Mesenchymal stem cell (in vitro differentiated cells and primary cell): Measurements from ENCODE around the gene ABCC10.
A peak's percentile ranks its signal among the peaks of the same experiment; 100 is the strongest.

Experiments used
- DNase-seq: peaks from one replicate; pipeline ENCODE4 v3.0.0-alpha.2; 2013
- H2AFZ ChIP-seq: one replicate; pipeline ENCODE4 v1.6.1; 2013; ENCODE audit warnings: low read depth, mild to moderate bottlenecking, control low read depth, inconsistent platforms, low read length, moderate library complexity
- H2AK5ac ChIP-seq: 2 replicates; pipeline ENCODE4 v1.6.1; 2013; ENCODE audit warnings: low read length, moderate library complexity, mild to moderate bottlenecking, inconsistent platforms; ENCODE audit not compliant: severe bottlenecking
- H2BK120ac ChIP-seq: one replicate; pipeline ENCODE4 v1.6.1; 2013; ENCODE audit warnings: low read depth, mild to moderate bottlenecking, inconsistent platforms, low read length, moderate library complexity
- H2BK12ac ChIP-seq, 2 experiments: one replicate each; pipeline ENCODE4 v1.6.1; 2013; ENCODE audit warnings: inconsistent platforms in 2 of 2, low read length in 2 of 2, mild to moderate bottlenecking in 2 of 2, moderate library complexity in 2 of 2, control low read depth in 1 of 2
- H2BK15ac ChIP-seq: one replicate; pipeline ENCODE4 v1.6.1; 2013; ENCODE audit warnings: mild to moderate bottlenecking, low read depth, inconsistent platforms; ENCODE audit not compliant: poor library complexity, severe bottlenecking
- H2BK5ac ChIP-seq: 2 replicates; pipeline ENCODE4 v1.6.1; 2013; ENCODE audit warnings: low read depth, mild to moderate bottlenecking, low read length, control low read depth, inconsistent platforms; ENCODE audit not compliant: poor library complexity, severe bottlenecking
- H3K14ac ChIP-seq, 2 experiments: one replicate each; pipeline ENCODE4 v1.6.1; 2013; ENCODE audit warnings: inconsistent platforms in 2 of 2, low read length in 2 of 2, control low read depth in 1 of 2, mild to moderate bottlenecking in 1 of 2, moderate library complexity in 1 of 2
- H3K18ac ChIP-seq, 2 experiments: one replicate each; pipeline ENCODE4 v1.6.1; 2013; ENCODE audit warnings: inconsistent platforms in 2 of 2, low read length in 2 of 2, control low read depth in 1 of 2, low read depth in 1 of 2, mild to moderate bottlenecking in 1 of 2
- H3K23ac ChIP-seq, 2 experiments: one replicate each; pipeline ENCODE4 v1.6.1; 2013; ENCODE audit warnings: inconsistent platforms in 2 of 2, low read length in 2 of 2, mild to moderate bottlenecking in 2 of 2, moderate library complexity in 2 of 2, control low read depth in 1 of 2
- H3K27ac ChIP-seq: 2 replicates; pipeline ENCODE4 v1.5.1; 2013; ENCODE audit warnings: mild to moderate bottlenecking, moderate library complexity, low read length, control low read depth, inconsistent platforms; ENCODE audit not compliant: poor library complexity, severe bottlenecking
- H3K27me3 ChIP-seq, 2 experiments: 2 replicates each; pipeline versions ENCODE4 v1.6.1 to v1.7.0; 2013; ENCODE audit warnings: low read length in 2 of 2, mild to moderate bottlenecking in 2 of 2, moderate library complexity in 2 of 2, control low read depth in 1 of 2, inconsistent platforms in 1 of 2; ENCODE audit not compliant: control insufficient read depth in 1 of 2, insufficient read depth in 1 of 2
- H3K36me3 ChIP-seq, 2 experiments: 2 replicates each; pipeline versions ENCODE4 v1.6.1 to v1.7.0; 2013; ENCODE audit warnings: low read length in 2 of 2, control low read depth in 1 of 2, inconsistent platforms in 1 of 2, low read depth in 1 of 2, mild to moderate bottlenecking in 1 of 2; ENCODE audit not compliant: insufficient read depth in 2 of 2, control insufficient read depth in 1 of 2
- H3K4ac ChIP-seq, 2 experiments: one replicate each; pipeline ENCODE4 v1.6.1; 2013; ENCODE audit warnings: inconsistent platforms in 2 of 2, low read length in 2 of 2, mild to moderate bottlenecking in 2 of 2, moderate library complexity in 2 of 2, control low read depth in 1 of 2, low read depth in 1 of 2
- H3K4me1 ChIP-seq: 2 replicates; pipeline ENCODE4 v1.6.1; 2013; ENCODE audit warnings: low read depth, low read length, control low read depth; ENCODE audit not compliant: control insufficient read depth, insufficient read depth
- H3K4me2 ChIP-seq: 2 replicates; pipeline ENCODE4 v1.6.1; 2013; ENCODE audit warnings: low read length, mild to moderate bottlenecking, inconsistent platforms; ENCODE audit not compliant: poor library complexity, severe bottlenecking
- H3K4me3 ChIP-seq, 2 experiments: 2 replicates each; pipeline versions ENCODE4 v1.5.1 to v1.7.0; 2013; ENCODE audit warnings: low read length in 2 of 2, mild to moderate bottlenecking in 2 of 2, control low read depth in 1 of 2, low read depth in 1 of 2; ENCODE audit not compliant: insufficient read depth in 1 of 2
- H3K79me1 ChIP-seq: replicated peaks from 2 replicates; pipeline ENCODE4 v1.6.1; 2013; ENCODE audit warnings: mild to moderate bottlenecking, control low read depth, low read length, inconsistent platforms; ENCODE audit not compliant: poor library complexity, severe bottlenecking
- H3K9ac ChIP-seq: 2 replicates; pipeline ENCODE4 v1.7.0; 2013; ENCODE audit warnings: mild to moderate bottlenecking, low read length, moderate library complexity
- H3K9me3 ChIP-seq: 2 replicates; pipeline ENCODE4 v1.7.0; 2013; ENCODE audit warnings: mild to moderate bottlenecking, low read length; ENCODE audit not compliant: control insufficient read depth
- H4K8ac ChIP-seq: one replicate; pipeline ENCODE4 v1.6.1; 2013; ENCODE audit warnings: inconsistent platforms, mild to moderate bottlenecking, low read length, moderate library complexity
- H4K91ac ChIP-seq: one replicate; pipeline ENCODE4 v1.6.1; 2013; ENCODE audit warnings: mild to moderate bottlenecking, low read length, inconsistent platforms
- WGBS: methylation state at CpG from one replicate; pipeline ENCODE4 v1.1.7; 2013; ENCODE audit warnings: mixed read lengths; 5-methylcytosine and 5-hydroxymethylcytosine counted together

ABCC10 gene

GRCh38 chr6:43435682-43436437 is 8.5 kb downstream of the ABCC10 start:
- Histone ChIP-seq H3K9me3 (no peaks in the 10 kb centered on the region), H4K91ac (no peak overlapping the region), H4K8ac (peak overlapping the region; percentile 33), H3K4me3 (peak overlapping the region in 1 of 2 experiments; percentile 24), H3K4me1 (peaks cover 16% of the 10 kb centered on the region), H2BK15ac (no peak overlapping the region), H3K36me3 (peaks cover 55 to 79% of the 10 kb centered on the region in 2 experiments), H2AK5ac (peak overlapping the region; percentile 13), H3K79me1 (peaks cover 14% of the 10 kb centered on the region), H3K4me2 (no peak overlapping the region), H3K18ac (no peak overlapping the region), H3K27ac (no peak overlapping the region), H3K14ac (no peak overlapping the region), H2BK12ac (no peak overlapping the region), H2BK120ac (no peak overlapping the region), H3K27me3 (no peaks in the 10 kb centered on the region), H2BK5ac (no peak overlapping the region), H3K23ac (no peak overlapping the region), H3K9ac (peak overlapping the region; percentile 61), H2AFZ (no peak overlapping the region), H3K4ac (no peak overlapping the region)
- WGBS, result 96% methylated on average over 7 of the region's 9 CpGs
- DNase-seq, result no peak

GRCh38 chr6:43436577-43437282 is 9.4 kb downstream of the ABCC10 start:
- Histone ChIP-seq H2BK5ac (no peak overlapping the region), H2BK15ac (no peak overlapping the region), H3K14ac (no peak overlapping the region), H3K79me1 (peaks cover 12% of the 10 kb centered on the region), H2BK120ac (no peak overlapping the region), H3K18ac (peak overlapping the region in 1 of 2 experiments; percentile 49), H3K27ac (peak overlapping the region; percentile 9), H4K91ac (no peak overlapping the region), H3K4me1 (peaks cover 16% of the 10 kb centered on the region), H3K9ac (peak overlapping the region; percentile 61), H3K36me3 (peaks cover 54 to 81% of the 10 kb centered on the region in 2 experiments), H3K9me3 (no peaks in the 10 kb centered on the region), H3K23ac (no peak overlapping the region), H3K4me2 (no peak overlapping the region), H4K8ac (no peak overlapping the region), H3K4me3 (peak overlapping the region in 1 of 2 experiments; percentile 25), H2BK12ac (no peak overlapping the region), H2AFZ (no peak overlapping the region), H3K4ac (no peak overlapping the region), H3K27me3 (no peaks in the 10 kb centered on the region), H2AK5ac (no peak overlapping the region)
- WGBS, result 61% methylated on average over 5 of the region's 5 CpGs
- DNase-seq, result peak; percentile 41

- Histone ChIP-seq H2BK15ac (no peak overlapping the region), H2AFZ (no peak overlapping the region), H3K4ac (no peak overlapping the region), H3K27ac (no peak overlapping the region), H3K4me2 (no peak overlapping the region), H3K23ac (peak overlapping the region in 1 of 2 experiments; percentile 77), H3K9ac (no peak overlapping the region), H2BK5ac (no peak overlapping the region), H2BK12ac (no peak overlapping the region), H3K27me3 (no peaks in the 10 kb centered on the region), H4K91ac (no peak overlapping the region), H3K18ac (no peak overlapping the region), H4K8ac (no peak overlapping the region), H3K4me3 (no peak overlapping the region), H3K14ac (no peak overlapping the region), H2BK120ac (no peak overlapping the region), H3K9me3 (no peaks in the 10 kb centered on the region), H3K79me1 (peaks cover 4% of the 10 kb centered on the region), H3K36me3 (peaks cover 55 to 81% of the 10 kb centered on the region in 2 experiments), H3K4me1 (peaks cover 10% of the 10 kb centered on the region), H2AK5ac (no peak overlapping the region)
- no peak for DNase-seq
- WGBS, result 100% methylated on average over 2 of the region's 4 CpGs
These were observed 10.4 kb downstream of the ABCC10 start for GRCh38 chr6:43437700-43438099.

- H2BK5ac ChIP-seq, result no peak overlapping the region
- H3K4ac ChIP-seq, result no peak overlapping the region
- no peak overlapping the region for H3K18ac ChIP-seq
- H3K27me3 ChIP-seq, result no peaks in the 10 kb centered on the region
- no peak overlapping the region for H2AK5ac ChIP-seq
- H2AFZ ChIP-seq, result no peak overlapping the region
- H4K91ac ChIP-seq, result no peak overlapping the region
- no peak overlapping the region for H2BK15ac ChIP-seq
- H4K8ac ChIP-seq, result no peak overlapping the region
- no peak overlapping the region for H3K27ac ChIP-seq
- peaks cover 80 to 88% of the 10 kb centered on the region in 2 experiments for H3K36me3 ChIP-seq
- no peak overlapping the region for H3K4me3 ChIP-seq
- DNase-seq, result no peak
- H3K23ac ChIP-seq, result no peak overlapping the region
- 93% methylated on average over 14 of the region's 14 CpGs for WGBS
- H3K9ac ChIP-seq, result no peak overlapping the region
- no peaks in the 10 kb centered on the region for H3K79me1 ChIP-seq
- no peaks in the 10 kb centered on the region for H3K9me3 ChIP-seq
- H2BK12ac ChIP-seq, result no peak overlapping the region
- no peaks in the 10 kb centered on the region for H3K4me1 ChIP-seq
- H3K4me2 ChIP-seq, result no peak overlapping the region
- H3K14ac ChIP-seq, result no peak overlapping the region
- no peak overlapping the region for H2BK120ac ChIP-seq
These were observed 15.6 kb downstream of the ABCC10 start for GRCh38 chr6:43442935-43443334.
